ENCODE results near the gene SMC3.
"Not testable (repeated sequence)": the region's sequence is repeated elsewhere in the genome, so short reads cannot be mapped to it uniquely, and the experiment has no call there.

Gene SMC3

GRCh38 chr10:110629680-110630191 lies 62.2 kb downstream of the SMC3 start:
- DNase-seq = no peak

- no peak for DNase-seq
Observed at GRCh38 chr10:110631934-110632333, 64.4 kb downstream of the SMC3 start.

GRCh38 chr10:110632591-110633215 lies 65.2 kb downstream of the SMC3 start:
- no peak for DNase-seq

- no peak for DNase-seq
Observed at GRCh38 chr10:110634527-110635209, 67.2 kb downstream of the SMC3 start.

- no peak for DNase-seq
Observed at GRCh38 chr10:110636572-110636931, 69.1 kb downstream of the SMC3 start.

GRCh38 chr10:110636932-110637557 lies 69.5 kb downstream of the SMC3 start:
- no peak for DNase-seq

GRCh38 chr10:110637558-110638053 lies 70.1 kb downstream of the SMC3 start:
- DNase-seq = no peak

- no peak for DNase-seq
Observed at GRCh38 chr10:110638319-110638718, 70.8 kb downstream of the SMC3 start.

- not testable (repeated sequence) for DNase-seq
Observed at GRCh38 chr10:110639046-110639445, 71.6 kb downstream of the SMC3 start.

GRCh38 chr10:110639858-110640257 lies 72.4 kb downstream of the SMC3 start:
- not testable (repeated sequence) for DNase-seq

GRCh38 chr10:110641256-110641655 lies 73.8 kb downstream of the SMC3 start:
- no peak for DNase-seq

- no peak for DNase-seq
Observed at GRCh38 chr10:110642204-110643034, 74.9 kb downstream of the SMC3 start.

- peak; percentile 73 for DNase-seq
Observed at GRCh38 chr10:110643035-110643652, 75.6 kb downstream of the SMC3 start.

GRCh38 chr10:110643653-110644597 lies 76.4 kb downstream of the SMC3 start, which contains the start of gene RBM20:
RBM20 (plus strand) TSS chr10:110644336; CDS start chr10:110644455, 119 bp downstream.
- DNase-seq = peak; percentile 85

- no peak for DNase-seq
Observed at GRCh38 chr10:110644598-110645462, 77.3 kb downstream of the SMC3 start.

- DNase-seq = no peak
Observed at GRCh38 chr10:110646417-110647135, 79.1 kb downstream of the SMC3 start.

GRCh38 chr10:110647136-110647430 lies 79.6 kb downstream of the SMC3 start:
- no peak for DNase-seq

GRCh38 chr10:110648692-110649346 lies 81.3 kb downstream of the SMC3 start:
- DNase-seq = no peak

Measured in retina (tissue), 1 donor.